ENCODE data around the gene FANCD2.
"Not testable (repeated sequence)": the region's sequence is repeated elsewhere in the genome, so short reads cannot be mapped to it uniquely, and the experiment has no call there.

The FANCD2 gene

GRCh38 chr3:10015461-10015904, 10.8 kb upstream of the FANCD2 start:
- peak; percentile 54 for DNase-seq (ENCODE audit: low spot score)

GRCh38 chr3:10017636-10018292, 8.5 kb upstream of the FANCD2 start:
- DNase-seq (ENCODE audit: low spot score): peak; percentile 27

GRCh38 chr3:10018806-10019205, 7.4 kb upstream of the FANCD2 start:
- not testable (repeated sequence) for DNase-seq (ENCODE audit: low spot score)

- no peak for DNase-seq (ENCODE audit: low spot score)
These were observed 6.9 kb upstream of the FANCD2 start for GRCh38 chr3:10019326-10019725.

GRCh38 chr3:10021856-10022775, 4.1 kb upstream of the FANCD2 start:
- no peak for DNase-seq (ENCODE audit: low spot score)

- DNase-seq (ENCODE audit: low spot score): peak; percentile 61
These were observed 2.5 kb upstream of the FANCD2 start for GRCh38 chr3:10023587-10024310.

- no peak for DNase-seq (ENCODE audit: low spot score)
These were observed 793 bp upstream of the FANCD2 start for GRCh38 chr3:10025205-10026083.

- no peak for DNase-seq (ENCODE audit: low spot score)
These were observed 14.8 kb downstream of the FANCD2 start for GRCh38 chr3:10041034-10041433.

- no peak for DNase-seq (ENCODE audit: low spot score)
These were observed 21.6 kb downstream of the FANCD2 start for GRCh38 chr3:10047876-10048275.

- DNase-seq (ENCODE audit: low spot score): not testable (repeated sequence)
These were observed 26.8 kb downstream of the FANCD2 start for GRCh38 chr3:10053054-10053453.

GRCh38 chr3:10055097-10055496, 28.9 kb downstream of the FANCD2 start:
- DNase-seq (ENCODE audit: low spot score): no peak

- DNase-seq (ENCODE audit: low spot score): not testable (repeated sequence)
These were observed 43.8 kb downstream of the FANCD2 start for GRCh38 chr3:10070077-10070476.

- peak; percentile 28 for DNase-seq (ENCODE audit: low spot score)
These were observed 48.4 kb downstream of the FANCD2 start for GRCh38 chr3:10074666-10075065.

- DNase-seq (ENCODE audit: low spot score): no peak
These were observed 55.6 kb downstream of the FANCD2 start for GRCh38 chr3:10081871-10082270.

GRCh38 chr3:10085738-10086137, 59.5 kb downstream of the FANCD2 start:
- no peak for DNase-seq (ENCODE audit: low spot score)

GRCh38 chr3:10088256-10088655, 62.0 kb downstream of the FANCD2 start:
- no peak for DNase-seq (ENCODE audit: low spot score)

- no peak for DNase-seq (ENCODE audit: low spot score)
These were observed 63.9 kb downstream of the FANCD2 start for GRCh38 chr3:10090179-10090578.

GRCh38 chr3:10090774-10091173, 64.5 kb downstream of the FANCD2 start:
- DNase-seq (ENCODE audit: low spot score): not testable (repeated sequence)

- not testable (repeated sequence) for DNase-seq (ENCODE audit: low spot score)
These were observed 65.2 kb downstream of the FANCD2 start for GRCh38 chr3:10091387-10091786.

GRCh38 chr3:10093678-10094077, 67.4 kb downstream of the FANCD2 start:
- DNase-seq (ENCODE audit: low spot score): no peak

- no peak for DNase-seq (ENCODE audit: low spot score)
These were observed 72.8 kb downstream of the FANCD2 start for GRCh38 chr3:10099041-10099440.
